GM23338 (cell line): ENCODE results near the gene TBCD.
A peak's percentile ranks its signal among the peaks of the same experiment; 100 is the strongest.

Source experiments
- CTCF ChIP-seq, 2 experiments: fragments of 200-600 bp in 1 of 2; sonication (generic) in 1 of 2; conservative IDR thresholded peaks; 2 replicates each; pipeline versions ENCODE4 v1.5.1 to v1.6.1; 2016 to 2017; ENCODE audit warnings: antibody characterized with exemption in 2 of 2, low read depth in 2 of 2, mild to moderate bottlenecking in 2 of 2, moderate library complexity in 1 of 2
- EZH2 ChIP-seq: fragments of 200-600 bp; sonication (generic); IDR thresholded peaks from one replicate; pipeline ENCODE4 v1.8.0; 2017; ENCODE audit warnings: antibody characterized with exemption, mild to moderate bottlenecking, low read depth; ENCODE audit not compliant: unreplicated experiment

- TF ChIP-seq CTCF (conservative IDR thresholded peaks at IDR 0.05; ENCODE audit: low read depth in 2 of 2): peak; percentile 86 to 88
- no peak for TF ChIP-seq EZH2
Observed at GRCh38 chr17:82781894-82782274, 30.0 kb downstream of the TBCD start.
